SK-N-SH (cell line): ENCODE results near the gene ARID3A.

Experiments used
- EZH2phosphoT487 ChIP-seq: fragments of 200-600 bp; sonication (generic); IDR thresholded peaks from 2 replicates; pipeline ENCODE4 v1.6.1; 2017; ENCODE audit warnings: low read depth, mixed run types, mild to moderate bottlenecking, antibody characterized with exemption, moderate library complexity, borderline replicate concordance
- GABPA ChIP-seq: IDR thresholded peaks from 2 replicates; pipeline ENCODE4 v1.4.0; 2012; ENCODE audit warnings: low read depth, mild to moderate bottlenecking
- GATA2 ChIP-seq: sonication (generic); formaldehyde crosslinking; IDR thresholded peaks from 2 replicates; pipeline ENCODE4 v1.5.0; 2020; ENCODE audit warnings: mild to moderate bottlenecking, missing genetic modification reagents
- MXI1 ChIP-seq: IDR thresholded peaks from 2 replicates; pipeline ENCODE4 v1.6.1; 2012; ENCODE audit warnings: mild to moderate bottlenecking, low read depth, low read length, improper control_type of control experiment
- NFIC ChIP-seq: IDR thresholded peaks from 2 replicates; pipeline ENCODE4 v1.4.0; 2012; ENCODE audit warnings: borderline replicate concordance
- POLR2AphosphoS5 ChIP-seq: IDR thresholded peaks from 2 replicates; pipeline ENCODE4 v1.6.1; 2012; ENCODE audit warnings: low read depth, low read length
- RXRA ChIP-seq: IDR thresholded peaks from 2 replicates; pipeline ENCODE4 v1.4.0; 2012; ENCODE audit warnings: low read depth, mild to moderate bottlenecking, borderline replicate concordance
- TAF1 ChIP-seq: IDR thresholded peaks from 2 replicates; pipeline ENCODE4 v1.6.1; 2012; ENCODE audit warnings: low read depth, mild to moderate bottlenecking, low read length, moderate library complexity, borderline replicate concordance
- TF ChIP-seq, protein P1 (sequence below): fragments of 200-600 bp; sonication (generic); IDR thresholded peaks from 2 replicates; pipeline ENCODE4 v1.6.1; 2017; ENCODE audit warnings: antibody characterized with exemption, mild to moderate bottlenecking, moderate library complexity
- TF ChIP-seq, protein P2 (sequence below): fragments of 150-350 bp; IDR thresholded peaks from 2 replicates; pipeline ENCODE4 v1.6.1; 2017; ENCODE audit warnings: antibody characterized with exemption, low read length, low read depth, borderline replicate concordance
- TF ChIP-seq, protein P3 (sequence below): IDR thresholded peaks from 2 replicates; pipeline ENCODE4 v1.6.1; 2012; ENCODE audit warnings: mild to moderate bottlenecking, low read depth, low read length, moderate library complexity

DNA sequence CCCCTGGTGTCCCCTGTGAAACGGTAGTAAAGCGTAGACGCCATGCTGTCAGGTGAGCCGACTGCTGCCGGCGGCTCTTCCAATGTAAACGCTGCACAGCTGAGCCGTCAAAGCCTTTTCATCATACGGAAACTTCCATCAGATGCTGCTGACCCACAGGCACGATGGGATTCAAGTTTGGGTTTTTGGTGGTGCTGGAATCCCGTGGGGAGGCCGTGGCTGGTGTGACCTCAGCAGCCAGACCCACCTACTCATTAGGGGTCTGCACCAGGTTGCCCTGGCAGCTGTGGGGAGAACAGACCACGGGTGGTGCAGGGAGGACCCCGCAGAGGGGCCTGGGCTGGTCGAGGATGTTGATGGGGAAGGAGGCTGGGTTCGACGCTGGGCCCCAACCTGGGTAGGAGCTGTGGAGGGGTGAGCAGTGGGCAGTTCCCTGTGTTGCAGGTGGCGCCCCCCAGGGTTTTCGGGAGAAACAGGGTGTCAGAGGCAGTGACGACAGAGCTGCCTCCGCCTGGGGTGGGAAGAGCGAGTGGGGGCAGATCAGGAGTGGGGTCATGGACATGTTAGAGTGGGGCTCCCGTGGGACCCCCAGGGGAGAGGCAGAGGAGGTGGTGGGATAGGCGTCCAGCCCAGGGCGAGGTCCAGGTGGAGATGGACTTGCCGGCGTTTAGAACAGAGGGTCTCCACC lies 81.0 kb downstream of the ARID3A start:
- TF ChIP-seq, protein P1, sequence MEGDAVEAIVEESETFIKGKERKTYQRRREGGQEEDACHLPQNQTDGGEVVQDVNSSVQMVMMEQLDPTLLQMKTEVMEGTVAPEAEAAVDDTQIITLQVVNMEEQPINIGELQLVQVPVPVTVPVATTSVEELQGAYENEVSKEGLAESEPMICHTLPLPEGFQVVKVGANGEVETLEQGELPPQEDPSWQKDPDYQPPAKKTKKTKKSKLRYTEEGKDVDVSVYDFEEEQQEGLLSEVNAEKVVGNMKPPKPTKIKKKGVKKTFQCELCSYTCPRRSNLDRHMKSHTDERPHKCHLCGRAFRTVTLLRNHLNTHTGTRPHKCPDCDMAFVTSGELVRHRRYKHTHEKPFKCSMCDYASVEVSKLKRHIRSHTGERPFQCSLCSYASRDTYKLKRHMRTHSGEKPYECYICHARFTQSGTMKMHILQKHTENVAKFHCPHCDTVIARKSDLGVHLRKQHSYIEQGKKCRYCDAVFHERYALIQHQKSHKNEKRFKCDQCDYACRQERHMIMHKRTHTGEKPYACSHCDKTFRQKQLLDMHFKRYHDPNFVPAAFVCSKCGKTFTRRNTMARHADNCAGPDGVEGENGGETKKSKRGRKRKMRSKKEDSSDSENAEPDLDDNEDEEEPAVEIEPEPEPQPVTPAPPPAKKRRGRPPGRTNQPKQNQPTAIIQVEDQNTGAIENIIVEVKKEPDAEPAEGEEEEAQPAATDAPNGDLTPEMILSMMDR, result no peak
- TF ChIP-seq GABPA (no peak), GATA2 (CRISPR knock-in tag) (no peak), POLR2AphosphoS5 (no peak), TAF1 (no peak), MXI1 (no peak), NFIC (no peak), RXRA (no peak), EZH2phosphoT487 (no peak)
- TF ChIP-seq, protein P2, sequence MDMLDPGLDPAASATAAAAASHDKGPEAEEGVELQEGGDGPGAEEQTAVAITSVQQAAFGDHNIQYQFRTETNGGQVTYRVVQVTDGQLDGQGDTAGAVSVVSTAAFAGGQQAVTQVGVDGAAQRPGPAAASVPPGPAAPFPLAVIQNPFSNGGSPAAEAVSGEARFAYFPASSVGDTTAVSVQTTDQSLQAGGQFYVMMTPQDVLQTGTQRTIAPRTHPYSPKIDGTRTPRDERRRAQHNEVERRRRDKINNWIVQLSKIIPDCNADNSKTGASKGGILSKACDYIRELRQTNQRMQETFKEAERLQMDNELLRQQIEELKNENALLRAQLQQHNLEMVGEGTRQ, result no peak
- TF ChIP-seq, protein P3, sequence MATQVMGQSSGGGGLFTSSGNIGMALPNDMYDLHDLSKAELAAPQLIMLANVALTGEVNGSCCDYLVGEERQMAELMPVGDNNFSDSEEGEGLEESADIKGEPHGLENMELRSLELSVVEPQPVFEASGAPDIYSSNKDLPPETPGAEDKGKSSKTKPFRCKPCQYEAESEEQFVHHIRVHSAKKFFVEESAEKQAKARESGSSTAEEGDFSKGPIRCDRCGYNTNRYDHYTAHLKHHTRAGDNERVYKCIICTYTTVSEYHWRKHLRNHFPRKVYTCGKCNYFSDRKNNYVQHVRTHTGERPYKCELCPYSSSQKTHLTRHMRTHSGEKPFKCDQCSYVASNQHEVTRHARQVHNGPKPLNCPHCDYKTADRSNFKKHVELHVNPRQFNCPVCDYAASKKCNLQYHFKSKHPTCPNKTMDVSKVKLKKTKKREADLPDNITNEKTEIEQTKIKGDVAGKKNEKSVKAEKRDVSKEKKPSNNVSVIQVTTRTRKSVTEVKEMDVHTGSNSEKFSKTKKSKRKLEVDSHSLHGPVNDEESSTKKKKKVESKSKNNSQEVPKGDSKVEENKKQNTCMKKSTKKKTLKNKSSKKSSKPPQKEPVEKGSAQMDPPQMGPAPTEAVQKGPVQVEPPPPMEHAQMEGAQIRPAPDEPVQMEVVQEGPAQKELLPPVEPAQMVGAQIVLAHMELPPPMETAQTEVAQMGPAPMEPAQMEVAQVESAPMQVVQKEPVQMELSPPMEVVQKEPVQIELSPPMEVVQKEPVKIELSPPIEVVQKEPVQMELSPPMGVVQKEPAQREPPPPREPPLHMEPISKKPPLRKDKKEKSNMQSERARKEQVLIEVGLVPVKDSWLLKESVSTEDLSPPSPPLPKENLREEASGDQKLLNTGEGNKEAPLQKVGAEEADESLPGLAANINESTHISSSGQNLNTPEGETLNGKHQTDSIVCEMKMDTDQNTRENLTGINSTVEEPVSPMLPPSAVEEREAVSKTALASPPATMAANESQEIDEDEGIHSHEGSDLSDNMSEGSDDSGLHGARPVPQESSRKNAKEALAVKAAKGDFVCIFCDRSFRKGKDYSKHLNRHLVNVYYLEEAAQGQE, result no peak
